Activated T-cell treated with anti-CD3 and anti-CD28 coated beads, Interleukin-2, amount 50 U/mL, for 48 hours (primary cell): ENCODE results near the gene ALKBH5.

Experiments used
- DNase-seq, 2 experiments: peaks; one replicate each; pipeline ENCODE4 v3.0.0-alpha.2; 2020

The ALKBH5 gene

DNA sequence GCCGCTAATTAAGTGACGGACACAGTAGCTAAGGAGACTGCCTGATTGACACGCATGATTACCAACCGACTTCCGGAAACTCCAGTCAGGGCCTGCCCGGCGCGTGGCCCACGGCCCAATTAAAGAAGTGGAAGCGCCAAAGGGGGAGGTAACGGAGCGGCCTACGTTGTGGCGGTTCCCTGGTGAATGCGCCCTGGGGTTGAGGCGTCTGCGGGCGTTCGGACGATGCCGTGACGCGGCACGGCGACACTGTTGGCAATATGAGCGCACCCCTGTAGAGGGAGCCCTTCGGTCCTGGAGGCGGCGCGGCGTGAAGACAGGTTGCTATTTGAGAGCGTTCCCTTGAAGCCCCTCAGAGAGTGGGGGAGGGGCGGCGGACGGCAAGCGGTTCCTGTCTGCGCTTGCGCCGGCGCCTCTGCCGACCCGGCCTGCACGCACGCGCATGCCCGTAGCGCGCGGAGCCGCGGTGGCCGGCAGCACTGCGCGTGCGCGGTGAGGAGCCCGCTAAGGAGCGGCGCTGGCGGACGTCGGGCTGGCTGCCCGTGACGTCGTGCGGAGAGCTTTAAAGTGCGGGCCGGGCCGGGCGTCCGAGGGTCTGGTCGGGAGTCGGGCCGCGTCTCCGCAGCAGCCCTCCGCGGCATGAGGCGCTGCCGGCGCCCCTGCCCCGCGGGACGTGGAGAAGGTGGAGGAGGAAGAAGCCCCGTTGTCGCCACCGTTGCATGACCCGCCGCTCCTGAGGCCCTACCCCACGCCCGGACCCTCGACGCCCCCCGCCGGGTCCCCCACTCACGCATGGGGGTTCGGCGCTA, at the start of gene ALKBH5:
Gene ALKBH5, plus strand, starts transcription at position 495 of the 809 bp plus-strand sequence. CDS start 416 bp downstream, outside the sequence.
- peak; percentile 97 to 98 for DNase-seq

DNA sequence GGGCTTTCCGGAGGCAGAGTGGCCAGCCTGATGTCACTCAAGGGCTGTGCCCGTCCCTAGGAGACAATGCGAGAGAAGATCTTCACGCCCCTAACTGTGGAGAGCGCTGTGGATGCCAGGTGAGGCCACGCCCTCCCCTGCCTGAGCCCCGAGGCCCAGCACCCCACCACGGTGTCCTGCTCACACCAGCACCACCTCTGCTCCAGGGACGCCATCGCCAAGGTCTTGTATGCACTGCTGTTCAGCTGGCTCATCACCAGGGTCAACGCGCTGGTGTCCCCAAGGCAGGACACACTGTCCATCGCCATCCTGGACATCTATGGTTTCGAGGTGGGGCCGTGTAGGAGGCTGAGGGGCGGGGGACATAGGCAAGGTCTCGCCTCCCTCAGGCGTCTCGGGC, 47.3 kb upstream of the ALKBH5 start:
- no peak for DNase-seq

DNA sequence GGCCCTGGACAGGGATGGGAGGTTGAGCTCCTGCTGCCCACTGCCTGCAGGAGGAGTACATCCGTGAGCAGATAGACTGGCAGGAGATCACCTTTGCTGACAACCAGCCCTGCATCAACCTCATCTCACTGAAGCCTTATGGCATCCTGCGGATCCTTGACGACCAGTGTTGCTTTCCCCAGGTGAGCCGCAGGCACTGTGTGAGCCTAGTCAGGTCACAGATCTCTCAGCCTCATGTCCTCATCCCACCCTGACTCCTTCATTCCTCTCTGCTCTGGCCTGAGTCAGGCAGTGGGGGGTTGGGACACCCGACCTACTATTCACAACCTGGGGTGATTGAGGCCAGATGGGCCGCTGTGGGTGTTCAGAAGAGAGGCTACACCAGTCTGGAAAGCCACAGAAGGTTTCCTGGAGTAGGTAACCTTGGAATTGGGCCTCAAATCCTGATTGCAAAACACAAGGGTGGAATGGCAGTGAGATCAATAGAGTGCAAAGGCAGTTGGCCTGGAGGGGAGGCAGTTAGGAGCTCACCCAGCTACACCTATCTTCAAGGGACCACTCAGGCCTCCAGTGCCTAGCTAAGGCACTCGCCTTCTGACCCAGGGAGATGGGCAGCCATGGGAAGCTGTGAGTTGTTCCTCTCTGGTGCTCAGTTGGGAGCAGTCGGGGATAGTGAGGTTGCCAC, 45.4 kb upstream of the ALKBH5 start:
- DNase-seq, result no peak

DNA sequence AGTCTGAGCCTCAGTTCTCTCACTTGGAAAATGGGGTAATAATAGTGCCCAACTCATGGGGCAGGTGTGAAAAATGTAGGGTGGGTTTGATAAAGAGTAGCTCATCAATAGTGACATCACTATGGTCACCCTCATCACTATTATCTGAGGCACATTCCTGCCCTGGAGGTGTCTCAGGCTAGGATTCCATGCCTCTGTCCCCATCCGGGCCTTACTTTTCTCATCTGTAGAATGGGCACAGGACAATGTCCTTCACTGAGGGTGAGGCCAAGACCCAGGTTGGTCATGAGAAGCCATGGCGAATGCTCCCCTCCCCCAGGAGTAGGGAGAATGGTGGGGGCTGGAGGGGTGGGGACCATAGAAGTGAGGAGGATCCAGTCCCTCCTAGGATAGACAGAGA, 44.5 kb upstream of the ALKBH5 start:
- DNase-seq, result no peak

DNA sequence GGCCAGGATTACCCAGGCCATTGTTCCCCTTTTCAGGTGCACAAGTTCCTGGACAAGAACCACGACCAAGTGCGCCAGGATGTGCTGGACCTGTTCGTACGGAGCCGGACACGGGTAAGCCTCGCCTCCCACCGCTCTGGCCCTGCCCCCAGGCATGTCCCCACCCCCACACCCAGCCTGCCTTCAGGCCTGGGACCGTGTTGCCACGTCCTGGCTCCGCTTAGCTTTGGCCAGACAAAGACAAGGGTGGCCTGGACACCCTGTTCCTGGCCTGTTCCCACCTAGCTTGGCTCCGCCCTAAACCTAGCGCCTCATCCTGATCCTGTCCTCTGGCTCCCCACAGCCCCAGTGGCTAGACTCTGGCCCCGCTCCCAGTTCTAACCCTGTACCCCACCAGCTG, 44.1 kb upstream of the ALKBH5 start:
- DNase-seq, result no peak

DNA sequence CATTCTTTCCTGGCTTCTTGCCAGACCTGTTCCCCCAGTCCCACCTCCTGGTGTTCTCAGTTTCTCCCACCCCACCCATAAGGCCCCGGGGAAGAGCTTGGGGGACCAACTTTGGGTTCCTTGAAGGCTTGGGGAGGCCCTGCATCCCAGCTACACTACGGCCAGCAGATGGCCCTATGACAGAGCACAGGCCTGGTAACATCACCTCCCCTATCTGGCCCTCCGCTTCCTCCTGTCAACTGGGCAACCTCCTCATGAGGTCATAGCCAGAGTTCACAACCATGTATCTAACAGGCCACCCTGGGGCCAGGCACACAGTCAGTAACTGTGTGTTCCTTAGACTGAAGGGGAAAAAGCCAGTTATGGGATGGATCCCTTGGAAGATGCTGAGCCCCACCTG, 43.7 kb upstream of the ALKBH5 start:
- DNase-seq, result peak in 1 of 2 experiments; percentile 23

DNA sequence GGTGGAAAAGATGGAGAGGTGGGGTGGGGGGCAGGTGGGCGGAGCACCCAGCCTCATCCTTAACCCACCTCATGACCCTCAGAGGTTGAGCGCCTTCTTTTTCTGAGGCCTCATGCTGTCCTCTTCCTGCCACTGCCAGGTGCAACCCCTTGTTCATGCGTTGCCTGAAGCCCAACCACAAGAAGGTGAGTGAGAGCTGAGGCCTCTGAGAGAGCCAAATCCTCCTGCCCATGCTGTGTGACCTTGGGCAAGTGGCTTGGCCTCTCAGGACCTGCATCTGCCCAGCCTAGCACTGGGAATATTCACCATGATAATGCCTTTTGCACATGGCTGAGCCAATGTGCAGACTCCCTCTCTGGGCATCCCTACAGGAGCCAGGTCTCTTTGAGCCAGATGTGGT, 43.0 kb upstream of the ALKBH5 start:
- no peak for DNase-seq

DNA sequence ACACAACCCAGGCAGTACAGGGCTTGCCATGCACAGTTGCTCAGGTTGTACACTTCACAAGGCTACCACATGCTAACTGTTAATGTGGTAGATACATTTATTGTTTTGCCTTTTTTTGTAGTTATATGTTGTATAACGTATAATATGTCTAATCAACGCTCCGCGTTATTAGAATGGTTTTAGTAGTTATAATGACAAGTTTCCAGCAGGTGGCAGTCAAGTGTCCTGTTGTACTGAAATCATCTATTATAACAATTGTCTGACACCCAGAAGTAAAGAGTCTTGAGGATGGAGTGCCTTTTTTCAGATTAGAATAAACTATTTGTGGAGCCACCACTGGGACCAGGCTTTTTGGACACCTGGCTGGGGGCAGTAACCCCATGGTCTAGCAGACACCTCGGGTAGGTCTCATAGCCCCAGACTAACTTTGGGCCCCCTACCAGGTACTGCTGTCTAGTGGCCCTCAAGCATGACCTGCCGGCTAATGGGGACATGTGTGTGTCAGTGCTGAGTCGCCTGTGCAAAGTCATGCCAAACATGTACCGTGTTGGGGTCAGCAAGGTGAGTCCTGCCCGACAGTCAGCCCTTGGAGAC, 42.3 kb upstream of the ALKBH5 start:
- peak; percentile 42 for DNase-seq

DNA sequence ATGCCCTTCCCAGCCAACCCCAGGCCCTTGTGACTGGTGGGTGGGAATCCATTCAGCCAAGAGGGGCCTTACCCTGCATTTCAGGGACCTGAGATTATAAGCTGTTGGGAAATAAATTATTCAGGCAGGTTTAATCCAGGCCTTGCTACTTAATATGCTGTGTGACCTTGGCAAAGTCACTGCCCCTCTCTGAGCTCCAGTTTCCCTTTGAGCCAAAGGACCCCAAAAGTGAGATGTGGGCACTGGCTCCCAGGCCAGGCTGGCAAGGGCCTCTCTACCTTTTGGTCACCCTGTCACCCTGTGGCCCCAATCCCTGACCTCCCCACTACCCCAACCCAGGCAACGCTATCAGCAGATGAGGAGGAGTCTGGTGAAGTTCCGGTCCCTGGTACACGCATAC, 41.2 kb upstream of the ALKBH5 start:
- no peak for DNase-seq

DNA sequence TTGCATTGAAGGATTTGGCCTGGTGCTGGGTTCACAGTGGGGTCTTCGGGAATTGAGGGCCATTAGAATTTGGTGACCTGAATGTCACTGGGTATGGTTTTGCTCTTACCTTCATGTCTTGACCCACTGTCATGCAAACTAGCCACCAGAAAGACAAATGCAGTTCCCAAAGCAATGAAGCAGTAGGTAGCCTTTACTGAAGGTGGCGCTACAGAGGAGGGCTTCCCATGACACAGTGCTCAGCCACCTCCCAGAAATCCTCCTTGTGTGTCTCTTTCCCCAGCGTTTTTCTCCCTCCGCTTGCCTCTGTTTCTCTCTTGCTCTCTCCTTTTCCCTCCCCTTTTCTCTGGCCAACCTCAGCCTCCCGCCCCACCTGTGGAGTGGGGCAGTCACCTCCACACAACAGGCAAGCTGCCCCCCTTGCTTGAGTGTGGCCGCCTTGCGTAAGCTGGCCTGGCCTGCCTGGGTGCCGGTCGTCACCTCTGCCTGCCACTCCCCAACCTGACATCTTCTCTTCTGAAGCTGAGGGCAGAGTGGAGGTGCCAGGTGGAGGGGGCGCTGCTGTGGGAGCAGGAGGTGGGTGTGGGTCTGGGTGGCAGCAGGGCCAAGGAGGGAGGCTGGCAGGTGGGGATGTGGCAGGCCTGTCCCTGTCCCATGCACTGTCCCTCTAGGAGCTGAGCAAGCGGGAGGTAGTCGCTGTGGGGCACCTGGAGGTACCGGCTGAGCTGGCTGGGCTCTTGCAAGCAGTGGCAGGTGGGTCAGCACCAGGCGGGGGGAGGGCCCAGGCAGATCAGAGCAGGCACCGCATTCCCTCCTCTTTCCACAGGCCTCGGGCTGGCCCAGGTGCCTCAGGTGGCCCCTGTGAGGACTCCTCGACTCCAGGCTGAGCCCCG, 40.3 kb upstream of the ALKBH5 start:
- no peak for DNase-seq

DNA sequence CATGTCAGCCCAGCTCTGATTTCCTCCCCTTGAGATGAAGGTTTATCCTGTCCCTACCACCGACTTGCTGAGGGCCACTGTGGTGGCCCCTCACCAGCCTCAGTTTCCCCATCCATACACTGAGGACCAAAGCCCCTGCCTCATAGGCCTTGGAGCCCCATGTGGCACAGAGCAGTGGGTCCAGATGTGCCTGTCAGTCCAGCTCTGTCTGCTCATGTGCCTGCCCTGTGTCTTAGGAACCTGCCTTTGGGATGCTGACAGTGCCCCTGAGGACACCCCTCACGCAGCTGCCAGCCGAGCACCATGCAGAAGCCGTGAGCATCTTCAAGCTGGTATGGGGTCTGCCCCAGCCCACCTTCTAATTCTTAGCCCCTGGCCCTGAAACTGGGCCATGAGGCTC, 39.4 kb upstream of the ALKBH5 start:
- no peak for DNase-seq

DNA sequence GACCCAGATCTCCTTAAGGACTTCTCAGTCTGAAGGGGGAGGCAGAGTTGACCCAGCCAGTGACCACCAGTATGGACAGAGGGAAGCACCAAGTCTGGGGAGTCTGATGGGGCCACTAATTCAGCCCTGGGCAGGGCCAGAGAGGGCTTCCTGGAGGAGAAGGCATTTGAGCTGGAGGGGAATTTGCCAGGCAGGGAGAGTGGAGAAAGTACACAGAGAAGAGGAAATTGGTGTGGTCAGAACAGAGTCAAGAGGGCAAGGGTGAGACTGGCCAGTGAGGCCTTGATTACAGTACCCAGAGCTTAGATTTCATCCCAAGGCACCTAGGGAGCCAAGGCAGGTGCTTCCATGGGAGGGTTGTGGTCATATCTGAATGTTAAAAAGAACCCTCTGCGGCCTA, 38.8 kb upstream of the ALKBH5 start:
- no peak for DNase-seq

DNA sequence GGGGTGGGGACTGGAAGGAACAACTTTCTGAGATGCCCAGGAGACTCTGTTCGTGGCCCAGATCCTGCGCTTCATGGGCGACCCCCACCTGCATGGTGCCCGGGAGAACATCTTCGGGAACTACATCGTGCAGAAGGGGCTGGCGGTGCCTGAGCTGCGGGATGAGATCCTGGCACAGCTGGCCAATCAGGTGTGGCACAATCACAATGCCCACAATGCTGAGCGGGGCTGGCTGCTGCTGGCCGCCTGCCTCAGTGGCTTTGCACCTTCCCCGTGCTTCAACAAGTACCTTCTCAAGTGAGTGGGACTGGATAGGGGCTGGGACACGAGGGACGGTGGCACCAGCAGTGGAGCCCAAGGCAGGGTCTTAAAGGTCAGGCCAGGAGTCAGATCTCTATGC, 37.8 kb upstream of the ALKBH5 start:
- no peak for DNase-seq

DNA sequence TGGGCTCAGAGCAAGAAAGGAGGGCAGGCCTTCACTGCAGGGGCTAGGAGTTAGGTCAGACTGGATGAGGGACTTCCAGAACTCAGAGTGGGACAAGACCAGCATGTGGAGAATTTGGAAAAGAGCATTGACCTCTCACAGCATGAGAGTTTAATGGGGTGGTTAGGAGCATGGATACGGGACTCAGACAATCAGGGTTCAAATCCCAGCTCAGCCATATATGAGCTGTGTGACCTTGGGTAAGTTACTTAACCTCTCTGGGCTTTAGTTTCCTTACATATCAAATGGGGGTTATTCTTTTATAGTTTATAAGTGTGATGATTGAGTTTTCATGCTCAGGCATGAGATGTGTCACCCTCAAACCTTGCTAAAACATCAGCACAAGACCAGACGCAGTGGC, 37.4 kb upstream of the ALKBH5 start:
- DNase-seq, result no peak

DNA sequence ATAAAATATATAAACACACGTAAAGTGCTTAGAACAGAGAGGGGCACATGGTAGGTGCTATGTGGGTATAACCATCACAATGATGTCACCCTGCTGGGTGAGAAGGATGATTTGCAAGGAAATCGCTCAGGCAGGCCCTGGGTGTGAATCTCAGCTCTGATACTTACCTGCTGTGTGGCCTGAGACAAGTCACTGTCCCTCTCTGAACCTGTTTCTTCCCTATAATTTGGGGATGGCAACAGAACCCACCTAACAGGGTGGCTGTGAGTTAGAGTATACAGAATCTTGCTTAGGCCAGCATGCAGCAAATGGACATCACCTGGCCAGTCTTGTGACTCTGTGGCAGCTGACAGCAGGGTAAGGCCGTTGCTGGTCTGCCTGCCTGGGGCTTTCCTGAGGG, 36.6 kb upstream of the ALKBH5 start:
- no peak for DNase-seq

DNA sequence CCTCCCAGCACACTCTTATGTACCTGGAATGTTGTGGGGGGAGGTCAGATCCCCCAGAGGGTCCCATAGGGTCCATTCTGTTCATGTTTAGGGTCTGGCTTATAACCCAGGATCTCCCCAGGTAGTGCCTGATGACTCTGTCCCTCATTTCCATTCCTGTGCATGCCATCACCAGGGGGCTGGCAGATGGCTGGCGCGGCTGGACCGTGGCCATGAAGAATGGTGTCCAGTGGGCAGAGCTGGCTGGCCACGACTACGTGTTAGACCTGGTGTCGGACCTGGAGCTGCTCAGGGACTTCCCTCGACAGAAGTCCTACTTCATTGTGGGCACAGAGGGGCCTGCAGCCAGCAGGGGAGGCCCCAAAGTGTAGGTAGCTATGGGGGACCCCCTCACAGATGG, 35.0 kb upstream of the ALKBH5 start:
- DNase-seq, result no peak

DNA sequence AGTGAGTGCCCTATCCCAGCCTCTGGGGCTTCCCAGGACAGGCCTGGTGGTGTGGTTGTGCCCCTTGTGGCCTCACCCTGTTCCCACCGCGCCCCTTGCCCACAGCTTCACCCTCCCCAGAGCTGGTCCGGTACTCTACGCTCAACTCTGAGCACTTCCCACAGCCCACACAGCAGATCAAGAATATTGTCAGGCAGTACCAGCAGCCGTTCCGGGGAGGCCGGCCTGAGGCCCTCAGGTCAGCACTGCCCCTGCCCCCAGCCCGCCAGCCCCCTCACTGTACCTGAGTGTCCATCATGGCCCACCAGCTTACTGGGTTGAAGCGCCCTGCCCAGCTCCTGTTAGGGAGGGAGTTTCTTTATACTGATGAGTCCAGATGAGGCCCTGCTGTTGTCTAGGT, 32.3 kb upstream of the ALKBH5 start:
- no peak for DNase-seq

DNA sequence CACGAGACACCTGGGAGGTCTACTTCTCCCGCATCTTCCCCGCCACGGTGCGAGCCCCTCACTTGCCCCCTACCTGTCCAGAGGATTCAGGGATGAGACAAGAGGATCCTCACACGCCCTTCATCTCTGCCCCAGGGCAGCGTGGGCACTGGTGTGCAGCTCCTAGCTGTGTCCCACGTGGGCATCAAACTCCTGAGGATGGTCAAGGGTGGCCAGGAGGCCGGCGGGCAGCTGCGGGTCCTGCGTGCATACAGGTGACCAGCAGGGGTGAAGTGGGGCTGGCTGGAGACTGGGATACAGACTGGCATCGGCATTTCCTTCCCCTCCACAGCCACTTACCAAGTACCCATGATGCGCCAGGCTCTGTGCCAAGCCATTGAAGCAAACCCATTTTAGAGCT, 28.4 kb upstream of the ALKBH5 start:
- no peak for DNase-seq

DNA sequence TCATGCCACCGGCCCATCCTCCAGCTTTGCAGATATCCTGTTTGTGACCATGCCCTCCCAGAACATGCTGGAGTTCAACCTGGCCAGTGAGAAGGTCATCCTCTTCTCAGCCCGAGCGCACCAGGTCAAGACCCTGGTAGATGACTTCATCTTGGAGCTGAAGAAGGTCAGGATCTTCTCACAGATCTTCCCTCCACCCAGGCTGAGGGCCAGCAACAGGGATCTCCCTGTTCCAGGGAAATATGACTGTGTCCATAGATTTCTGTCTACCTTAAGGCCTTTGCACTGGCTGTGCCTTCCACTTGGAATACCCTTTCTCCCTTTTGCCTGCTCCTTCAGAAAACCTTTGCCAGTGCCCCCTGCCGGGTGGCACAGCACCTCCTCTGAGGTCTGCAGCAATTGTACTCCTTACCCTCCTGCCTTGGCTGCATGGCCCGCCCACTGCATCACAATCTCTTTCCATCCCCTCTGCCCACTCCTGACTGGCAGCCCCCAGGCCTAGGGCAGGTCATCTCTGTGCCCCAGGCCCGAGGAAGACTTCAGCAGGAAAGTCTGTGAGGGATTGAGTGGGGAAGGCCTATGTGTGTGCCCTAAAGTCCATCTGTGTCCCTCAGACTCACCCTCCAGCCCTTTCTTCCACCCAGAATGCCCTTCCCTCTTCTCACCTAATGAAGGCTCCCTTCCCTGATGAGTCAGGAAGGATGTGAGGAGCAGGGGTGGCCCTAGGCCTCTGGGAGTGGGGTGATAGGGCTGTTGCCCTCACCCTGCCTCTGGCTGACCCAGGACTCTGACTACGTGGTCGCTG, 27.3 kb upstream of the ALKBH5 start:
- DNase-seq, result no peak

DNA sequence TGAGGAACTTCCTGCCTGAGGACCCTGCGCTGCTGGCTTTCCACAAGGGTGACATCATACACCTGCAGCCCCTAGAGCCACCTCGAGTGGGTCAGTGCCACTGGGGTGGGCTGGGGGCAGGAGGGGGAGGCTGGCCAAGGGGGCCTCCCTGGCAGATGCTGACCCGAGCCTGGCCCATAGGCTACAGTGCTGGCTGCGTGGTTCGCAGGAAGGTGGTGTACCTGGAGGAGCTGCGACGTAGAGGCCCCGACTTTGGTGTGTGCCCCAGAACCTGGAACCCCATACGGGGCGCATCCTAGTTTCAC, 26.7 kb upstream of the ALKBH5 start:
- DNase-seq, result no peak

DNA sequence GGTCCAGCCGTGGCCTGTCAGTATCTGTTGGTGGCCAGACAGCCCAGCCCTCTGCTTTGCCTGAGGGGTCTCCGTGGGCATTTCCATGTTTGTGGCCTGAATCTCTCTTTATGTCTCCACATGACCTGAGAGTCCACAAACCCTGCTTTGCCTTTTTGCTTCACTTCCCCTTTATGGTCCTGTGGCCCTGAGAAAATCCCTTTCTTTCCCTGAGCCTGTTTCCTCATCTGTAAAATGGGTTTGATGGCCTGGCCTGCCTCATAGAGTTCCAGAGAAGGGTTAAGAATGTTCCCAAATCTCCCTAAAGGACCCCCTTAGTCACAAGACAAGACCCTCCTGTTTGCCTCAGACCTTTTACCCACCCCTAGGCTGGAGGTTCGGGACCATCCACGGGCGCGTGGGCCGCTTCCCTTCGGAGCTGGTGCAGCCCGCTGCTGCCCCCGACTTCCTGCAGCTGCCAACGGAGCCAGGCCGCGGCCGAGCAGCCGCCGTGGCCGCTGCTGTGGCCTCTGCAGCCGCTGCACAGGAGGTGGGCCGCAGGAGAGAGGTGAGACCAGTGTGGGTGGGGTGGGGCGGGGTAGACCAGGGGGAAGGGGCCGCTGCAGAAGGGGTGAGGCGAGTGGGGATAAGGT, 26.2 kb upstream of the ALKBH5 start:
- no peak for DNase-seq

DNA sequence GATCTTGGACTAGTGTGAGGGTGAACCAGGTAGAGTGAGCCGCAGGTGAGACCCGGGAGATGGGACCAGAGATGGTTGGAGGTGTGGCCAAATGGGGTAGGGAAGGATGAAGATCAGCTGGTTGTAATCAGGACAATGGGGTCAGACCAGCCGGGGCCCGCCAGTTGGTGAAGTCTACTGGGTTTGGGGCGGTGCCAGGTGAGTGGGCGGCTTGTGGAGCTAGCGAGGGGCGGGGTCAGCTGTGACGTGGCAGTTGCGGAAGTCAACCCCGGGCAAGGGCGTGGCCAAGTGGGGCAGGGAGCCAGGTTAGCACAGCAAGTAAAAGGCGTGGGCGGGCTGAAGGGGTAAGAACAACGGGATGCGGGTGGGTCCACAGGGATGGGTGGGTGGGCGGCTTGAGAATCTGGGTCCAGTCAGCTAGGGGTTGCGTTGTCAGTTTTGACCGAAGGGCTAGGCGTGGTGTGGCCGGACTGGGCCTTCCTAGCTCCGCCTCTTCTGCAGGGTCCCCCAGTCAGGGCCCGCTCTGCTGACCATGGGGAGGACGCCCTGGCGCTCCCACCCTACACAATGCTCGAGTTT, 25.5 kb upstream of the ALKBH5 start:
- peak; percentile 97 to 98 for DNase-seq
